SK-MEL-5 (cell line): ENCODE data around the gene GRM2. TPM values are rescaled to one million over a fixed set of nuclear protein-coding genes. Genes with fewer than 3 reads are reported as not detected.

Experiments
- DNase-seq: peaks from one replicate; pipeline ENCODE4 v3.0.0-alpha.2; 2016; ENCODE audit warnings: low read depth, low spot score
- in situ Hi-C: cut with HindIII; loops from 2 replicates; pipeline ENCODE4 v1.10.0; 2016; ENCODE audit warnings: low sequenced_read_pairs, high pct_unique_total_duplicates, low pct_unique_long_range_greater_than_20kb
- total RNA-seq: library from RNA; depleted of rRNA; stranded (reverse); fragments of >200 nt; shearing (Covaris generic); gene quantifications from 2 replicates; pipeline ENCODE4 v1.2.3, GENCODE V29; 2014

Gene GRM2
- total RNA-seq, 1 experiment from 2014 or later, result not detected

GRCh38 chr3:51696954-51697353 is 9.9 kb upstream of the GRM2 start:
- in situ Hi-C loops, result no loop called here

GRCh38 chr3:51698209-51698608 is 8.7 kb upstream of the GRM2 start:
- in situ Hi-C loops, result no loop called here
- DNase-seq, result no peak

More at GRCh38 chr3:51696954-51697353, 9.9 kb upstream of the GRM2 start:
- DNase-seq, result no peak

GRCh38 chr3:51700403-51700802 is 6.5 kb upstream of the GRM2 start:
- DNase-seq, result no peak
- in situ Hi-C loops, result no loop called here

- no peak for DNase-seq
- in situ Hi-C loops, result no loop called here
These were observed 4.7 kb upstream of the GRM2 start for GRCh38 chr3:51702156-51702555.

GRCh38 chr3:51703068-51703760 is 3.7 kb upstream of the GRM2 start:
- in situ Hi-C loops, result no loop called here
- no peak for DNase-seq

- DNase-seq, result no peak
- in situ Hi-C loops, result no loop called here
These were observed 2.9 kb upstream of the GRM2 start for GRCh38 chr3:51703761-51704510.

DNA sequence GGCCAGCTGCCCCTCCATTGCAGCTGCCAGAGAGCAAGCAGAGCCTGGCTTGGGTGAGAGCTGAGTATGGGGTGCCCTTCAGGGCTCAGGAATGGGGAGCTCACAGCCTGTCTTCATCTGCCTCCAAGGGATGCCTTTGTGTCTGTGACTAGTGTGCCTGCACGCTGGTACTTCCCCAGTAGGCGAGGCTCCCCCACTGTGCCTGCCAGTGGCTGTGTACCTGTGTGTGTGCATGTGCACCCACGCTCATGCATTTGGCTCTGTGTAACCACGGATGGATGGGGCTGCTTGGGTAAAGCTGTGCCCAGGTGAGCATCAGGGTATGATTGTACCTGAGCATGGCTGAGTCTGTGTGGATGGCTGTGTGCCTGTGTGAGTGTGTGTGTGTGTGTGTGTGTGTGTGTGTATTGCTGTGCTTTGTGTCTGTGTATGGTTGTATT is 2.3 kb upstream of the GRM2 start:
- DNase-seq, result no peak
- in situ Hi-C loops, result no loop called here

GRCh38 chr3:51705276-51706020 is 1.4 kb upstream of the GRM2 start:
- in situ Hi-C loops, result no loop called here
- no peak for DNase-seq

GRCh38 chr3:51706021-51706485 is 815 bp upstream of the GRM2 start:
- in situ Hi-C loops, result no loop called here
- DNase-seq, result no peak

GRCh38 chr3:51708216-51708845 is 1.5 kb downstream of the GRM2 start:
- in situ Hi-C loops, result no loop called here

GRCh38 chr3:51709004-51709420 is 2.1 kb downstream of the GRM2 start:
- in situ Hi-C loops, result no loop called here
- DNase-seq, result no peak

More at GRCh38 chr3:51708216-51708845, 1.5 kb downstream of the GRM2 start:
- no peak for DNase-seq

DNA sequence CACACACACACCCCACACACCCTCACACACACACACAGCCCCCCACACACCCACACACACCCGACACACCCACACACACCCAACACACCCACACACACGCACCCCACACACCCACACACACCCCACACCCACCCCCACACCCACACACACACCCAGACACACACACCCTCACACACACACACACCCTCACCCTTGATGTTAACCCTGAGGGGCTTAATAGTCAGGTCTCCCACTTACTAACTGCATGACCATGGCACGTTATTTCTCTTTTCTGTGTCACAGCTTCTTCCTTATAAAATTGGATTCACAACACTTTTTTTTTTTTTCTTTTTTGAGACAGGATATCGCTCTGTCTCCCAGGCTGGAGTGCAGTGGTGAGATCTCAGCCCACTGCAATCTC is 2.8 kb downstream of the GRM2 start:
- in situ Hi-C loops, result no loop called here
- no peak for DNase-seq

DNA sequence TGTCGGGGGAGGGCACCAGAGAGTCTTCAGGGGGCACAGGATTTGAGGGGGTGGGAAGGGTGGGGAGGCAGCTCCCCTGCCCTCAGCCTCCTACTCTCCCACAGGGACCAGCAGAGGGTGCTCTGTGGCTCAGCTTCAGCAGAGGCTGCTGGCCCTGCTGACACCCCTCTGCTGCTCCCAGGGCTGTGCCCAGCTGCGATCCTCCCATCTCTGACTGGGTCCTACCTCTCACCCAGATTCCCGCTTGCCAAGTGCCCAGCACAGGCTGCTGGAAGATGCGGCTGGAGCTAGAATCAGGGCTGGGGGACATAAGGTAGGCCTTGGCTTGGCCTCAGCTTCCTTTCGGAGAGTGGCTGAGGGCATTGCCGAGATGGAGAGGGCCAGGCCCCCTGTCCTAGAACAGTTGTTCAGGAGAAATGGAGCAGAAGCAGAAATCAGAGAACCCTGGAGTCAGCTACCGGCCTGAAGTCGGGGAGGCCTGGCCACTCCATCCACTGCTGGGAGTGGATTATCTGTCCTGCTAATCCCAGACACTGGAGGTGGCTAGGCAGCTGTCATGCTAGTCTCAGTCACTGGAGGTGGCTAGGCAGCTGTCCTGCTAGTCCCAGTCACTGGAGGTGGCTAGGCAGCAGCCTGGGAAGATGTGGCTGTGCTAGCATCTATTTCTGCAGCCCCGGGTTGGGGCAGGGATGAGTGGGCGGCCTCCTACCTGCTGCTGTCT is 3.9 kb downstream of the GRM2 start:
- in situ Hi-C loops, result no loop called here
- peak; percentile 46 for DNase-seq

GRCh38 chr3:51711352-51712037 is 4.6 kb downstream of the GRM2 start:
- in situ Hi-C loops, result no loop called here
- DNase-seq, result no peak

- DNase-seq, result no peak
- in situ Hi-C loops, result no loop called here
These were observed 5.2 kb downstream of the GRM2 start for GRCh38 chr3:51712038-51712420.

- DNase-seq, result no peak
- in situ Hi-C loops, result no loop called here
These were observed 5.7 kb downstream of the GRM2 start for GRCh38 chr3:51712511-51712931.

DNA sequence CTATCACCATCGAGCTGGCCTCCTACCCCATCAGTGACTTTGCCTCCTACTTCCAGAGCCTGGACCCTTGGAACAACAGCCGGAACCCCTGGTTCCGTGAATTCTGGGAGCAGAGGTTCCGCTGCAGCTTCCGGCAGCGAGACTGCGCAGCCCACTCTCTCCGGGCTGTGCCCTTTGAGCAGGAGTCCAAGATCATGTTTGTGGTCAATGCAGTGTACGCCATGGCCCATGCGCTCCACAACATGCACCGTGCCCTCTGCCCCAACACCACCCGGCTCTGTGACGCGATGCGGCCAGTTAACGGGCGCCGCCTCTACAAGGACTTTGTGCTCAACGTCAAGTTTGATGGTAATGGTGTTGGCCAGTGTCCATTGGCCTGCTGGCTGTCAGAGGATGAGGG is 6.1 kb downstream of the GRM2 start:
- no peak for DNase-seq
- in situ Hi-C loops, result no loop called here
